Omental fat pad (tissue), 4 donors: ENCODE results near the gene LGALS4. TPM values are rescaled to one million over a fixed set of nuclear protein-coding genes. Genes with fewer than 3 reads are reported as not detected.
A peak's percentile ranks its signal among the peaks of the same experiment; 100 is the strongest.
"Not testable (repeated sequence)": the region's sequence is repeated elsewhere in the genome, so short reads cannot be mapped to it uniquely, and the experiment has no call there.

Experiments used
- ATAC-seq: fragments of 150-250 bp; one replicate; pipeline ENCODE4 v1.9.1; 2016; ENCODE audit warnings: mild to moderate bottlenecking, moderate library complexity; ENCODE audit not compliant: low FRiP score
- DNase-seq: peaks from one replicate; pipeline ENCODE4 v3.0.0-alpha.2; 2019; ENCODE audit warnings: low spot score
- total RNA-seq, 4 donors: library from RNA; depleted of rRNA; stranded (reverse); fragments of >200 nt; gene quantifications; one replicate each; pipeline ENCODE4 v1.1.0, GENCODE V29; 2016
- TF ChIP-seq, protein P1 (sequence below), 3 donors: fragments of 450-650 bp; IDR thresholded peaks; one replicate each; pipeline ENCODE4 v1.5.1; 2016 to 2017; ENCODE audit warnings: antibody characterized with exemption in 3 of 3, mild to moderate bottlenecking in 3 of 3, moderate library complexity in 2 of 3

Gene LGALS4
- total RNA-seq, 4 donors from 2014 or later: 0.46 to 1.6 TPM; not detected in 2

DNA sequence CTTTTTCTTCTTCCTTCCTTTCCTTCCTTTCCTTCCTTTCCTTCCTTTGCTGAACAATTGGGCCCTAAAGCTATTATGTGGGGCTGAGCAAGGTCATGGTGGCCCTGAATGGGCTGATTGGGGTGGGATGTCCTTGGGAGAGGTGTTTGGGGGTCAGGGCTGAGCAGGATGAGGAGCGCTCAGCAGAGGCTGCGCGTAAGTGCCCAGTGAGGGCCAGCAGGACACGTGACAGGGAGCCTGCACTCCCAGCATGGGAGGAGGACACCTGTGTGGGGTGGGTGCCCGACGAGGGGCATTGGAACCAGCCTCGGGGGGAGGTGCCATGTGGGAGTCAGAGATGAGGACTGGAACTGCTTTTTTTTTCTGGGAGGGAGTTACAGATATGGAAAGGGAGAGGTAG, 34.0 kb downstream of the LGALS4 start:
- TF ChIP-seq, protein P1, sequence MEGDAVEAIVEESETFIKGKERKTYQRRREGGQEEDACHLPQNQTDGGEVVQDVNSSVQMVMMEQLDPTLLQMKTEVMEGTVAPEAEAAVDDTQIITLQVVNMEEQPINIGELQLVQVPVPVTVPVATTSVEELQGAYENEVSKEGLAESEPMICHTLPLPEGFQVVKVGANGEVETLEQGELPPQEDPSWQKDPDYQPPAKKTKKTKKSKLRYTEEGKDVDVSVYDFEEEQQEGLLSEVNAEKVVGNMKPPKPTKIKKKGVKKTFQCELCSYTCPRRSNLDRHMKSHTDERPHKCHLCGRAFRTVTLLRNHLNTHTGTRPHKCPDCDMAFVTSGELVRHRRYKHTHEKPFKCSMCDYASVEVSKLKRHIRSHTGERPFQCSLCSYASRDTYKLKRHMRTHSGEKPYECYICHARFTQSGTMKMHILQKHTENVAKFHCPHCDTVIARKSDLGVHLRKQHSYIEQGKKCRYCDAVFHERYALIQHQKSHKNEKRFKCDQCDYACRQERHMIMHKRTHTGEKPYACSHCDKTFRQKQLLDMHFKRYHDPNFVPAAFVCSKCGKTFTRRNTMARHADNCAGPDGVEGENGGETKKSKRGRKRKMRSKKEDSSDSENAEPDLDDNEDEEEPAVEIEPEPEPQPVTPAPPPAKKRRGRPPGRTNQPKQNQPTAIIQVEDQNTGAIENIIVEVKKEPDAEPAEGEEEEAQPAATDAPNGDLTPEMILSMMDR (IDR thresholded peaks at IDR 0.05): no peak
- no peak for ATAC-seq
- DNase-seq: no peak

DNA sequence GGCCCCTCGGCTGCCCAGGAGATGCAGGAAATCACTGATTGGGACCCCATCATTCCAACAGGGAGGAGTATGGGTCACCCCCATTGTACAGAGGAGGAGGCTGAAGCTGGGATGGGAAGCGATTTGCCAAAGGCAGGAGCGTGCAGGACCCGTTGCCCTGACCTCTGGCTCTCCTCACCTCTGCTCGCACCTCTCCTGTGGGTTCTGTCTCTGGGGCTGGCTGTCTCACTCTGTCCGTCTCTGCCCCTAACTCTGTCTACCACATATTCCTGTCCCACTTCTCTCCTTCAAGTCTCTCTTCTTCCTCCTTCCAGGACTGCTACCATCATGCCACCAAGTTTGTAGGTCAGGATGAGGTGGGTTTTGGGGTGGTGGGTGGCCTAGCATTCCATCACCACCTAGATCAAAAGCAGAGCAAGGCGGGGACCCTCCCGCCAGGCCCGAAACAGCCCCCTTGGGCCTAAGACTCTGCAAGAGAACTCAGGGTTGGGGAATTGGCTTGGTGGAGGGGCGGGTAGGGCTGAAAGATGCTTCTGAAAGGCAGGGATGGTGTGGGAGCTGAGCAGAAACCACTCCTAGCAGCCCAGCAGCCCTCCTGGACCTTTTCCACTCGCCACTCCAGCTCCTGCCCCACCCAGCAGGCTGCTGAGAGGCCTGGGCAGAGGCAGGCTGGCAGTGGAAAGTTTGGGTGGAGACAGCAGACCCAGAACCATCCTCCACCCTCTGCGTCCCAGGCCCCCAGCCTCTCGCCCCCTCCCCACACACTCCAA, 38.4 kb downstream of the LGALS4 start:
- ATAC-seq (no peak), DNase-seq (no peak)
- TF ChIP-seq, protein P1 (IDR thresholded peaks at IDR 0.05): no peak

DNA sequence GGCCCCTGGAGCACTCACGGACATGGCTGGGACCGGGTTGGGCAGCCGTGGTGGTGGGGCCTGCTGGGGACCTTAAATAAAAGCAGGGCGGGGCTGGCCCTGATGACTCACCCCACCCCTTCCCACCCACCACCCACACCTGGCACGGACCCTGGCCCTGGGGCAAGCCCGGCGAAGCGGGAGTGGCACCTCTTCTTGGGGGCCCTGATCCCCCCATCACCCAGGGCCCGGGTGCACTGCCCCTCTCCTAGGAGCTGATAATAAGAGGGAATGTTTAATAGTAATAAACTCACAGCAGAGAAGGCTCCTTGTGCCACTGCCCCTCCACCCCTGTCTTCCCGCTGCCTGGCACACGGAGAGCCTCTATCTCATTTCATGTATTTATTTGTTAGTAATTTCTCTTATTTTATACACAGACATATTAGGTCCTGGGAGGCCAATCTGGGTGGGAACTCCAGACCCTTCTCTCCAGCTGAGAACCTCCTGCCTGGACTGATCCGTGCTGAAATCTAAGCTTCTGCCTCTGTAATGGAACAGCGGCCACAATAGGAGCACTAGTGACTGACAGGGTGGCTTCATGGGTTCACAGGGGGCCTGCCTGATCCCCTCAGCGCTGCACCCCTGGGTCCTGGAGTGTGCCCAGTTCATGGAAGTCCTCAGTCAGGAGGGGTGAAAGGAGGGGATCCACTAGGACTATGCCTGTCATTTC, 39.1 kb downstream of the LGALS4 start, which contains the start of gene LGALS7:
TSS of gene LGALS7 (minus strand) at position 49 of the 709 bp plus-strand sequence. CDS start at position 24, 25 bp downstream.
- ATAC-seq: no peak
- TF ChIP-seq, protein P1 (IDR thresholded peaks at IDR 0.05): no peak

DNA sequence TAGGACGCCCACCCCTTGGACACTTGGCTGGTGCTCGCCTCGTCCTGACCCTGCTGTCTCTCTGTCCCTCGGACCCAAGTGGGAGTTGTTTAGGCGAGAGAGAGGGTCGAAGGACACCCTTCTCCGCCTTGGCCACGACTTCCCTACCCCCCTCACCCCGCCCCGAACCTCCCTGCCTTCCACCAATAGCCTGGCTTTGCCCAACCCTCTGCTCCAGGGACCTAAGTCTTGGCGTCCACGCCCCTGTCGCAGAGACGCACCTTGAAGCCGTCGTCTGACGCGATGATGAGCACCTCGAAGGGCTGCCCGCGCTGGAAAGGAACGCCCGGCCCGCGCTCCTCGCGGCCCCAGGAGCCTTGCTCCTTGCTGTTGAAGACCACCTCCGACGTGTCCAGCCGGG, 41.2 kb downstream of the LGALS4 start:
- not testable (repeated sequence) for DNase-seq, ATAC-seq

More for the DNA sequence above, 39.1 kb downstream of the LGALS4 start, which contains the start of gene LGALS7:
- DNase-seq: no peak

DNA sequence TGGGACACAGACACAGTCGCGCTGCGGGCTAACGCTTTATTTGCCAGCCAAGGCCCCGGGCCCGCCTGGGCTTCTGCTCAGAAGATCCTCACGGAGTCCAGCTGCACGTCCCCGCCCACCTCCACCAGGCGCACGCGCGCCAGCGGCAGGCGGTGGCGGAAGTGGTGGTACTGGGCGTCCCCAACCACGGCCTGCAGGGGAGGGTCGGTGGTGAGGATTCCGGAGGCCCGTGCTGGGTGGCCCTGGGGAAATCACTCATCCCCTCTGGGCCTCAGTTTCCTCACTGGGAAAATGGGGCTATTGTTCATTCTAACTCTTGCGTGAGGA, 41.8 kb downstream of the LGALS4 start:
- peak; percentile 71 for ATAC-seq
- not testable (repeated sequence) for DNase-seq

DNA sequence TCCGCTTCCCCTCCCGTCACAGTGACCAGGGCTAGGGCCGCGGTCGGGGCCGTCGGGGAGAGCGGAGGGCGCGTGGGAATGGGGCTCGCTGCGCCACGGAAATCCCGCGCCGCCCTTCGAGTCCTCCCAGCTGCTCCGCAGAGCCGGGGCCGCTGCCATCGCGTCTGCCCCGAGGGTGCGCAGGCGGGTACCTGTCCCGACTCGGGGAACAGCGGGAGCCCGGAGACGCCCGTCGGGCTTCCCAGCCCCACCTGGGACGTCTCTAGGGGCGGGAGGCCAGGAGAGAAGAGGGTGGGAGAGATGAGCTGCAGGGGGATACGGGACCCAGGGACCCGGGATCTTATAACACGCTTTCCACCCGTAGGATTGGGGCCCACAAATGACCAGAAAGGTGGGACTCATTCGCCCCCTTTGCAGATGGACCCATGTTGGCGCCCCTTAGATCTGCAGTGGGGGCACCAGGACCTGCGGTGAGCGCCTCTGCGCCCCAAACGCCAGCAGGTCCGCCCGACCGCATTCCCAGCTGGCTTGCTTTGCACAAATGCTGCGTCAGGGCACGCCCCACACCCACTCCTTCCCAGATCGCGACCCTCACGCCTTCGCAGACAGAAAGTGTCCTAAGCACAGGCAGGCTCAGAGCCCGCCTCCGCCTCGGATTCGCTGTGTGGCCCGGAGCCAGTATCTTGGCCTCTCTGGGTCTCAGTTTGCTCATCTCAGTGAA, 42.4 kb downstream of the LGALS4 start:
- DNase-seq: not testable (repeated sequence)
- ATAC-seq: peak; percentile 18

DNA sequence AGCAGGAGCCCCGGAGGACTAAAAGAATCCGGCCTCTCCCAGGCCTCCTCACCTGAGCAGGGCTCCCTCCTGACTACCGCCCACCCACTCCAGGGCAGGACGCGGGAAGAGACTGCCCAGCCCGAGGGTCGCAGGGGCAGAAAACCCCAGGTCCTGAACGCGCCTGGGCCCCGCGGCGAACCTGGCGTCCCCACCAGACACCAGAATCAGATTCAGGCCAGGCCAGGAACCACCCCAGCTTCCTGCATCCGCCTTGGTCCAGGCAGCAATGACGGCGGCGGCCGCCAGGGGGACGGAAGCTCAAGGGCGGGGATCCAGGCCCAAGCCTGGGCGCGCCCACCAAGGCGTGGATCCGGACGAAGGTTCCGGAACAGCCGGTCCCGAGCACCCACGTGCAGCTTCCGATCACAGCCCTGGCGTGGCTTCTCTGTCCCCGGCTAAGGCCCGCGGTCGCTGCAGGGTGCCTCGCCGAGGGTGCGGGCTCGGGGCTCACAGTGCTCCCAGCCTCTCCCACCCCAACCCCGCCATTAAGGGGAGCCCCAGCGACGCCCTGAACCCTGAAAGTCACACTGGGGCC, 43.0 kb downstream of the LGALS4 start:
- peak; percentile 91 for DNase-seq
- peak; percentile 73 for ATAC-seq
- TF ChIP-seq, protein P1 (IDR thresholded peaks at IDR 0.05): peak in 2 of 3 donors; percentile 55 to 90

DNA sequence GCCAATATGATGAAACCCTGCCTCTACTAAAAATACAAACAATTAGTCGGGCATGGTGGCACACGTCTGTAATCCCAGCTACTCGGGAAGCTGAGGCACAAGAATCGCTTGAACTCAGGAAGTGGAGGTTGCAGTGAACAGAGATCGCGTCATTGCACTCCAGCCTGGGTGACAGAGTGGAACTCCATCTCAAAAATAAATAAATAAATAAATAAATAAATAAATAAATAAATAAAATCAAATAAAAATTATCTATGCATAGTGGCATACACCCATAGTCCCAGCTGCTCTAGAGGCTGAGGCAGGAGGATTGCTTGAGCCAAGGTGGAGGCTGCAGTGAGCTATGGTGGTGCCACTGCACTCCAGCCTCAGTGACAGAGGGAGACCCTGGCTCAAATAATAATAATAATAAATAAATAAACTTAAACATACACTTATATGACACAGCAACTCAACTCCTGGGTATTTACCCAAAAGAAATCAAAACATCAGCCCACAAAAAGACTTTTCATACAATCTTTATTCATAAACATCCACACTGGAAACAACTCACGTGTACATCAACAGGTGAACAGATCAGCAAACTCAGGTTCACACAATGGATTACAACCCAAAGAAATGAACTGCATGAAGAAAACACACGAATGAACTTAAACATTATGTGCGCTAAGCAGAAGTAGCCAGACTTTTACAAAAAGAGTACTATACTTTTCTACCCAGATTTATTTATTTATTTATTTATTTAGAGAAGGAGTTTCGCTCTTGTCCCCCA, 46.3 kb downstream of the LGALS4 start:
- TF ChIP-seq, protein P1 (IDR thresholded peaks at IDR 0.05): no peak
- no peak for ATAC-seq
- DNase-seq: no peak
